HEK293 (cell line): ENCODE measurements around the gene SNX5.

Source experiments
- CTCF ChIA-PET: fragments of 350-600 bp; formaldehyde crosslinking; extraction: SDS; loops from one replicate; lab custom pipeline; 2021; ENCODE audit warnings: antibody characterized with exemption; lab: Yijun Ruan, JAX
- POLR2A ChIA-PET: fragments of 300-600 bp; formaldehyde crosslinking; extraction: SDS; loops from one replicate; lab custom pipeline; 2020; ENCODE audit warnings: antibody characterized with exemption, inconsistent platforms; lab: Yijun Ruan, JAX
- H3K27ac ChIP-seq: fragments of 200-500 bp; sonication (Bioruptor generic); 2 replicates; pipeline ENCODE4 v1.5.1; 2014; ENCODE audit warnings: low read depth, low read length, control low read depth, inconsistent platforms; ENCODE audit errors: extremely low read depth
- H3K36me3 ChIP-seq, 2 experiments: fragments of 200-500 bp in 1 of 2; sonication (Bioruptor generic) in 1 of 2; 1 replicate in 1 of 2; 2 replicates in 1 of 2; pipeline ENCODE4 v1.5.1; 2014 to 2017; ENCODE audit warnings: inconsistent platforms in 2 of 2, low read length in 2 of 2; ENCODE audit not compliant: control insufficient read depth in 2 of 2, insufficient read depth in 1 of 2
- H3K4me1 ChIP-seq: fragments of 200-500 bp; sonication (Bioruptor generic); 2 replicates; pipeline ENCODE4 v1.5.1; 2014; ENCODE audit warnings: mild to moderate bottlenecking, low read length, inconsistent platforms; ENCODE audit not compliant: control insufficient read depth, insufficient read depth
- H3K4me3 ChIP-seq: 2 replicates; pipeline ENCODE4 v1.5.1; 2011; ENCODE audit warnings: low read depth, mild to moderate bottlenecking, control low read depth, low read length, moderate library complexity
- H3K9me3 ChIP-seq: fragments of 200-500 bp; sonication (Bioruptor generic); 2 replicates; pipeline ENCODE4 v1.5.1; 2014; ENCODE audit warnings: low read depth, low read length, inconsistent platforms; ENCODE audit not compliant: control insufficient read depth, insufficient read depth
- GLI2 ChIP-seq: fragments of 450-650 bp; formaldehyde crosslinking; IDR thresholded peaks from 2 replicates; pipeline ENCODE4; 2017; ENCODE audit warnings: missing biosample characterization, missing genetic modification characterization, low read depth, borderline replicate concordance
- GLIS2 ChIP-seq: fragments of 450-650 bp; formaldehyde crosslinking; IDR thresholded peaks from 2 replicates; pipeline ENCODE4 v1.5.1; 2016; ENCODE audit warnings: missing biosample characterization, missing genetic modification characterization
- HOXA7 ChIP-seq: sonication (generic); formaldehyde crosslinking; IDR thresholded peaks from 2 replicates; pipeline ENCODE4 v1.8.1; 2022; ENCODE audit warnings: missing genetic modification reagents, borderline replicate concordance
- HOXD13 ChIP-seq: sonication (generic); formaldehyde crosslinking; IDR thresholded peaks from 2 replicates; pipeline ENCODE4 v1.8.0; 2022; ENCODE audit warnings: missing genetic modification reagents, borderline replicate concordance
- PRDM6 ChIP-seq: fragments of 450-650 bp; formaldehyde crosslinking; IDR thresholded peaks from 2 replicates; pipeline ENCODE4 v1.5.1; 2017; ENCODE audit warnings: missing biosample characterization, missing genetic modification characterization
- SCRT1 ChIP-seq: fragments of 450-650 bp; formaldehyde crosslinking; IDR thresholded peaks from 2 replicates; pipeline ENCODE4 v1.5.1; 2016; ENCODE audit warnings: missing biosample characterization, missing genetic modification characterization, borderline replicate concordance
- SCRT2 ChIP-seq: fragments of 450-650 bp; formaldehyde crosslinking; IDR thresholded peaks from 2 replicates; pipeline ENCODE4 v1.5.1; 2016; ENCODE audit warnings: missing biosample characterization, missing genetic modification characterization
- SP2 ChIP-seq: fragments of 450-650 bp; formaldehyde crosslinking; IDR thresholded peaks from 2 replicates; pipeline ENCODE4 v1.5.1; 2016; ENCODE audit warnings: missing biosample characterization, missing genetic modification characterization
- ZNF112 ChIP-seq: fragments of 450-650 bp; formaldehyde crosslinking; IDR thresholded peaks from 2 replicates; pipeline ENCODE4 v1.5.0; 2017; ENCODE audit warnings: missing biosample characterization, missing genetic modification characterization
- ZNF214 ChIP-seq: fragments of 450-650 bp; formaldehyde crosslinking; IDR thresholded peaks from 2 replicates; pipeline ENCODE4 v1.5.1; 2017; ENCODE audit warnings: missing biosample characterization, mild to moderate bottlenecking, missing genetic modification characterization, borderline replicate concordance
- ZNF248 ChIP-seq: fragments of 450-650 bp; formaldehyde crosslinking; IDR thresholded peaks from 2 replicates; pipeline ENCODE4 v1.5.1; 2017; ENCODE audit warnings: missing biosample characterization, missing genetic modification characterization
- ZNF26 ChIP-seq: fragments of 450-650 bp; formaldehyde crosslinking; IDR thresholded peaks from 2 replicates; pipeline ENCODE4 v1.5.1; 2016; ENCODE audit warnings: missing biosample characterization, missing genetic modification characterization
- ZNF266 ChIP-seq: fragments of 450-650 bp; formaldehyde crosslinking; IDR thresholded peaks from 2 replicates; pipeline ENCODE4 v1.5.1; 2016; ENCODE audit warnings: missing biosample characterization, missing genetic modification characterization, low read depth
- ZNF292 ChIP-seq: fragments of 450-650 bp; formaldehyde crosslinking; IDR thresholded peaks from 2 replicates; pipeline ENCODE4 v1.5.1; 2016; ENCODE audit warnings: low read depth, missing biosample characterization, missing genetic modification characterization, borderline replicate concordance
- ZNF362 ChIP-seq: fragments of 450-650 bp; formaldehyde crosslinking; IDR thresholded peaks from 2 replicates; pipeline ENCODE4 v1.5.1; 2016; ENCODE audit warnings: missing biosample characterization, missing genetic modification characterization
- ZNF48 ChIP-seq: fragments of 450-650 bp; formaldehyde crosslinking; IDR thresholded peaks from 2 replicates; pipeline ENCODE4 v1.5.1; 2016; ENCODE audit warnings: missing biosample characterization, missing genetic modification characterization
- ZNF514 ChIP-seq: fragments of 450-650 bp; formaldehyde crosslinking; IDR thresholded peaks from 2 replicates; pipeline ENCODE4 v1.5.1; 2016; ENCODE audit warnings: missing biosample characterization, missing genetic modification characterization
- ZNF530 ChIP-seq: fragments of 450-650 bp; formaldehyde crosslinking; IDR thresholded peaks from 2 replicates; pipeline ENCODE4 v1.5.1; 2016; ENCODE audit warnings: low read depth, missing biosample characterization, missing genetic modification characterization
- ZNF548 ChIP-seq: fragments of 450-650 bp; formaldehyde crosslinking; IDR thresholded peaks from 2 replicates; pipeline ENCODE4 v1.5.1; 2016; ENCODE audit warnings: missing biosample characterization, missing genetic modification characterization
- ZNF561 ChIP-seq: fragments of 450-650 bp; IDR thresholded peaks from 2 replicates; pipeline ENCODE4 v1.5.1; 2018; ENCODE audit warnings: missing biosample characterization, missing genetic modification characterization, borderline replicate concordance
- ZNF624 ChIP-seq: fragments of 450-650 bp; formaldehyde crosslinking; IDR thresholded peaks from 2 replicates; pipeline ENCODE4 v1.5.1; 2017; ENCODE audit warnings: missing biosample characterization, missing genetic modification characterization
- ZNF76 ChIP-seq: fragments of 450-650 bp; formaldehyde crosslinking; IDR thresholded peaks from 2 replicates; pipeline ENCODE4; 2016; ENCODE audit warnings: low read depth, missing biosample characterization, missing genetic modification characterization, borderline replicate concordance

SNX5 gene

DNA sequence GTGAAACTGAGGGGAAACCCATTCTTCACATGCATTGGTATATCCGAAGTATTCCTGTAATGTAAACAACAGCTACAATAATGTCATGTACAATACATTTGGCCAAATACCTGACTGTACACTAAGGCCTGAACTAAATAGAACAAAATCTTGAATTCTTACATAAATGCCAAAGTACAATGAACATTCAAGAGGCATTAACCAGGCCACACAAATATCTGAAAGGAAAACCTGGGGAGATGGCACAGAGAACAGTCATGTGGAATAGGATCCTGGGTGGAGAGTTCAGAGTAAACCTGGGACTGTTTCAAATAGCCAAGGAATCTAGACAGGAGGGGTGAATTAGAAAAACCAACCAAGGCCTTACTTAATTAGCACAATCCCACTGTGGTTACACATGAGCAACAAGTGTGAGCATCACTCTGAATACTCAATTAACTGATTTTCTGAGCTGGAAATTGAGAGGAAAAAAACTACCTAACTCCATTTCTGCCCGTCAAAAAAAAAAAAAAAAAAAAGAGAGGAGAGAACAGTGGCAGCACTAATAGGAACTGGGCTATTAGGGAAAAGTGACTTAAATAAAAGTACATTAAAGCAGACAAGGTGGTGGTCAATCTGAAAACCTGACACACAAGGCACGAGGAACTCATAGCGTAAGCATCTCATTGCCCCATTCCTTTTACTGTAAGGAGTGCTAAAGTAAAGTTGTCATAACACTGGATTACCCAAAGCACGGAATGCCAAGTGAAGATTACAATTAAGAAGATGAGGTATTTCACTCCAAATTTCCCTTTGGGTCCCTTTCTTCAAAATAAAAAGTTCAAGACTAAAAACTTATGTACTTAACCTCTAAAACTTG, 10.9 kb downstream of the SNX5 start:
- ChIA-PET CTCF (interaction anchor here (0.6 to 1.2 kb wide), 4 partner anchors 8 to 263 kb away, joined by 3 read pairs; no protein-coding TSS in a partner anchor), POLR2A (interaction anchor here (1.4 to 1.7 kb wide), 2 partner anchors 9 to 11 kb away, joined by 4 to 14 read pairs; partner anchors contain the start of genes MGME1 and SNX5)
- Histone ChIP-seq H3K9me3 (no peaks in the 10 kb centered on the region), H3K36me3 (peaks cover 11 to 77% of the 10 kb centered on the region in 2 experiments; a peak in 2 of 3 replicates), H3K4me3 (no peak overlapping the region), H3K4me1 (peaks cover 14% of the 10 kb centered on the region)
- TF ChIP-seq ZNF362 (peak; percentile 29; the same call in 1 of the 2 replicates), SCRT2 (tag by site-specific recombination) (peak; percentile 50; the same call in 1 of the 2 replicates), HOXD13 (CRISPR knock-in tag) (no peak), HOXA7 (CRISPR knock-in tag) (no peak), ZNF624 (tag by site-specific recombination) (no peak), ZNF292 (no peak), ZNF266 (tag by site-specific recombination) (no peak), ZNF548 (tag by site-specific recombination) (no peak), ZNF561 (tag by site-specific recombination) (no peak), ZNF76 (tag by site-specific recombination) (no peak), ZNF248 (tag by site-specific recombination) (no peak), ZNF48 (no peak), ZNF530 (tag by site-specific recombination) (no peak), ZNF514 (tag by site-specific recombination) (no peak), SCRT1 (peak; percentile 58), ZNF214 (tag by site-specific recombination) (no peak), ZNF26 (no peak), ZNF112 (tag by site-specific recombination) (no peak), SP2 (no peak), PRDM6 (no peak), GLIS2 (tag by site-specific recombination) (no peak), GLI2 (tag by site-specific recombination) (no peak)
- TF ChIP-seq, all 188 proteins: peak for 3
- no peak overlapping the region for H3K27ac ChIP-seq
